Aortic smooth muscle cell (primary cell): Measurements from ENCODE around the gene BAZ1A. TPM values are rescaled to one million over a fixed set of nuclear protein-coding genes. Genes with fewer than 3 reads are reported as not detected.

ENCODE experiments used
- total RNA-seq: library from RNA; depleted of rRNA; stranded (reverse); fragments of >200 nt; gene quantifications from 2 replicates; pipeline ENCODE4 v1.2.3, GENCODE V29; 2014

Gene BAZ1A
- 21.9 and 26.8 TPM in 2 replicates for total RNA-seq

GRCh38 chr14:34875031-34875922 lies at the start of gene BAZ1A:
Gene BAZ1A, minus strand, starts transcription at chr14:34875360. Its CDS starts 756 bp downstream, at chr14:34874604.

GRCh38 chr14:34714320-34715126 lies 160.6 kb downstream of the BAZ1A start, which contains the start of gene CFL2:
Gene CFL2, minus strand, starts transcription at chr14:34714593. Its CDS starts 53 bp downstream, at chr14:34714540.

Other genes with a start within 250 kb of the BAZ1A start
- 80.1 and 90.9 TPM in 2 replicates for gene SNX6, start 245.2 kb downstream of the BAZ1A start, total RNA-seq
- 56.9 and 136 TPM in 2 replicates for gene CFL2, start 160.8 kb downstream of the BAZ1A start, total RNA-seq
- 98.7 and 103 TPM in 2 replicates for gene SRP54, start 107.6 kb upstream of the BAZ1A start, total RNA-seq
- 63.0 and 84.2 TPM in 2 replicates for gene FAM177A1, start 170.9 kb upstream of the BAZ1A start, total RNA-seq
- 41.5 and 42.0 TPM in 2 replicates for gene PPP2R3C, start 246.6 kb upstream of the BAZ1A start, total RNA-seq
- gene PRORP, start 247.2 kb upstream of the BAZ1A start, total RNA-seq = 22.3 and 22.4 TPM in 2 replicates